GM18861 (cell line): ENCODE measurements around the gene NR3C1.

Source experiments
- ATAC-seq: cut with Tn5 transposase; IDR thresholded peaks from one replicate; pipeline ENCODE4 v1.9.1; 2021; ENCODE audit not compliant: unreplicated experiment

NR3C1 gene

GRCh38 chr5:143399616-143400540 lies 3.6 kb downstream of the NR3C1 start:
- no peak for ATAC-seq

GRCh38 chr5:143398451-143399237 lies 4.8 kb downstream of the NR3C1 start:
- ATAC-seq = no peak

- ATAC-seq = no peak
Measured at GRCh38 chr5:143398053-143398355, 5.5 kb downstream of the NR3C1 start.

GRCh38 chr5:143397302-143398052 lies 6.0 kb downstream of the NR3C1 start:
- ATAC-seq = no peak

GRCh38 chr5:143396353-143396940 lies 7.0 kb downstream of the NR3C1 start:
- ATAC-seq = no peak

- peak; percentile 40 for ATAC-seq
Measured at GRCh38 chr5:143395638-143396352, 7.7 kb downstream of the NR3C1 start.

- no peak for ATAC-seq
Measured at GRCh38 chr5:143393524-143393923, 10.0 kb downstream of the NR3C1 start.

GRCh38 chr5:143390941-143391340 lies 12.5 kb downstream of the NR3C1 start:
- no peak for ATAC-seq

GRCh38 chr5:143390258-143390657 lies 13.2 kb downstream of the NR3C1 start:
- ATAC-seq = no peak

GRCh38 chr5:143386725-143387124 lies 16.8 kb downstream of the NR3C1 start:
- no peak for ATAC-seq

GRCh38 chr5:143384865-143385657 lies 18.4 kb downstream of the NR3C1 start:
- ATAC-seq = no peak

- no peak for ATAC-seq
Measured at GRCh38 chr5:143383988-143384387, 19.5 kb downstream of the NR3C1 start.

GRCh38 chr5:143379606-143380005 lies 23.9 kb downstream of the NR3C1 start:
- no peak for ATAC-seq

GRCh38 chr5:143376911-143377813 lies 26.3 kb downstream of the NR3C1 start:
- ATAC-seq = no peak

- ATAC-seq = no peak
Measured at GRCh38 chr5:143376195-143376779, 27.2 kb downstream of the NR3C1 start.

- ATAC-seq = no peak
Measured at GRCh38 chr5:143374496-143375217, 28.8 kb downstream of the NR3C1 start.

GRCh38 chr5:143373076-143373475 lies 30.4 kb downstream of the NR3C1 start:
- ATAC-seq = no peak
